ENCODE results near the gene QPRT.
"Not testable (repeated sequence)": the region's sequence is repeated elsewhere in the genome, so short reads cannot be mapped to it uniquely, and the experiment has no call there.

Gene QPRT

DNA sequence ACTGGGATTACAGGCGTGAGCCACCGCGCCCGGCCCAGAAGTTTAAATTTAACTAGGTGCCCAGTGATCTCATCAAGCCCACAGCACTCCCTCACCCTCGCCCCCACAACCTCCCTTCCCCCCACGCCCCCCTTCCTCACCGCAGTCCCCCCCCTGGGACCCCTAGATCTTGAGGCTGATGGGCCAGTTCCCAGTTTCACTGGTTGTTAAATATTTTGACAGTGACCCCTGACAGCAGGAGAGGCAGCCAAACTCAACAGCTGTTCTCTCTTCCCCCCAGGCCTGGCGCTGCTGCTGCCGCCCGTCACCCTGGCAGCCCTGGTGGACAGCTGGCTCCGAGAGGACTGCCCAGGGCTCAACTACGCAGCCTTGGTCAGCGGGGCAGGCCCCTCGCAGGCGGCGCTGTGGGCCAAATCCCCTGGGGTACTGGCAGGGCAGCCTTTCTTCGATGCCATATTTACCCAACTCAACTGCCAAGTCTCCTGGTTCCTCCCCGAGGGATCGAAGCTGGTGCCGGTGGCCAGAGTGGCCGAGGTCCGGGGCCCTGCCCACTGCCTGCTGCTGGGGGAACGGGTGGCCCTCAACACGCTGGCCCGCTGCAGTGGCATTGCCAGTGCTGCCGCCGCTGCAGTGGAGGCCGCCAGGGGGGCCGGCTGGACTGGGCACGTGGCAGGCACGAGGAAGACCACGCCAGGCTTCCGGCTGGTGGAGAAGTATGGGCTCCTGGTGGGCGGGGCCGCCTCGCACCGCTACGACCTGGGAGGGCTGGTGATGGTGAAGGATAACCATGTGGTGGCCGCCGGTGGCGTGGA is 15.6 kb downstream of the QPRT start:
- DNase-seq: no peak

GRCh38 chr16:29695675-29696074 is 16.7 kb downstream of the QPRT start:
- not testable (repeated sequence) for DNase-seq

DNA sequence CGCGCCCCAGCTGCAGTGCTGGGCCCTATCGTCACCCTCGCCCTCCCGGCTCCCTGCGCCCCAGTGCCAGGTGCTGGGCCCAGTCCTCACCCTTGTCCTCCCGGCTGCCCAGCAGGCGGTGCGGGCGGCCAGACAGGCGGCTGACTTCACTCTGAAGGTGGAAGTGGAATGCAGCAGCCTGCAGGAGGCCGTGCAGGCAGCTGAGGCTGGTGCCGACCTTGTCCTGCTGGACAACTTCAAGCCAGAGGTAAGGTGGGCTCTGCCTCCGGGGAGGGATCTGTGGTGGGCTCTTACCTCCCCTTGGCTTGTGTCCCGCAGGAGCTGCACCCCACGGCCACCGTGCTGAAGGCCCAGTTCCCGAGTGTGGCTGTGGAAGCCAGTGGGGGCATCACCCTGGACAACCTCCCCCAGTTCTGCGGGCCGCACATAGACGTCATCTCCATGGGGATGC is 17.9 kb downstream of the QPRT start:
- no peak for DNase-seq

- DNase-seq: no peak
These were observed 18.4 kb downstream of the QPRT start for GRCh38 chr16:29697391-29697790.

DNA sequence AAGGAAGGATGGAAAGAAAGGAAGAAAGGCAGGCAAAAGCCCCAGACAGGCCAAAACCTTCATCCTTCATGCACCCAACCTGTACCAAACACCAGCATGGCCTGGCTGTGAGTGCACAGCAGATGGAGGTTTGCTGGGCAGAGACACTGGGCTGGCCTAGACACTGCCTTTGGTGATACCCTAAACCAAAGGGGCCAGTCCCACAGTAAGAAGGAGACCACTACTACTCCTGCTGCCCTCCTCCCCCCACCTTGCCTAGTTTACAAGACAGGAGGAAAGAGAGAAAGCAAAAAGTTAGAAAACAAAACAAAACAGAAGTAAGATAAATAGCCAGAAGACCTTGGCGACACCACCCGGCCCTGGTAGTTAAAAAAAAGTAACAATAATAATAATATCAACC is 19.1 kb downstream of the QPRT start:
- no peak for DNase-seq

- DNase-seq: no peak
These were observed 19.7 kb downstream of the QPRT start for GRCh38 chr16:29698484-29699323.

GRCh38 chr16:29699324-29700219 is 20.6 kb downstream of the QPRT start:
- no peak for DNase-seq

DNA sequence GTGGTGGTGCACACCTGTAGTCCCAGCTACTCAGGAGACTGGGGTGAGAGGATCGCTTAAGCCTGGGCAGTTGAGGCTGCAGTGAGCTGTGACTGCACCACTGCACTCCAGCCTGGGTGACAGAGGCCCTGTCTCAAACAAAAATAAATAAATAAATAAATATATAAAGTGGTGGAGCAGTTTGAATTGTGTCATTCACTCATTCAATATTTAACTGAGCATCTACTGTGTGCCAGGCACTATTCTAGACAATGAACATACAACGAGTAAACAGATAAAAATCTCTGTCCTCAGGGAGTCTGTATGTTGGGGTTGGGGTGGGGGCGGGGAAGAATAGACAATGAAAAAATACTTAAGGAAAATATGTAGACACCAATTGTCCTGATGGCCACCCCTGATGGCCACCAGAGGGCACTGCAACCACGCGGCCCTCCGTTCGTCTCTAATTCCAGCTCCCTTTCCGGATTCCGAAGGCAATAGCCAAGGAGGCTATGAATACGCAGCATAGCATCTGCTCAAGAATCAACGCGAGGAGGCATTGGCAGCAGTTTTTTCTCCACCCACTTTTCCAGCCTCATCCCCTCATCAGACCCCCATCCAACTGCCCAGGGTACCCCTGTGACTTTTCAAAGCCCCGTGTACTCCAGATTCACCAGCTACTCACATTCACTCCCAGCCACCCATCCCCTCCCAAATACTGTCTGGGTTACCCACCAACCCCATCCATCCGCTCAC is 21.4 kb downstream of the QPRT start:
- peak; percentile 83 for DNase-seq

GRCh38 chr16:29701214-29701555 is 22.2 kb downstream of the QPRT start:
- no peak for DNase-seq

GRCh38 chr16:29702269-29702668 is 23.3 kb downstream of the QPRT start:
- DNase-seq: peak; percentile 12

- DNase-seq: no peak
These were observed 26.1 kb downstream of the QPRT start for GRCh38 chr16:29705030-29705429.

- not testable (repeated sequence) for DNase-seq
These were observed 28.2 kb downstream of the QPRT start for GRCh38 chr16:29707160-29707559.

DNA sequence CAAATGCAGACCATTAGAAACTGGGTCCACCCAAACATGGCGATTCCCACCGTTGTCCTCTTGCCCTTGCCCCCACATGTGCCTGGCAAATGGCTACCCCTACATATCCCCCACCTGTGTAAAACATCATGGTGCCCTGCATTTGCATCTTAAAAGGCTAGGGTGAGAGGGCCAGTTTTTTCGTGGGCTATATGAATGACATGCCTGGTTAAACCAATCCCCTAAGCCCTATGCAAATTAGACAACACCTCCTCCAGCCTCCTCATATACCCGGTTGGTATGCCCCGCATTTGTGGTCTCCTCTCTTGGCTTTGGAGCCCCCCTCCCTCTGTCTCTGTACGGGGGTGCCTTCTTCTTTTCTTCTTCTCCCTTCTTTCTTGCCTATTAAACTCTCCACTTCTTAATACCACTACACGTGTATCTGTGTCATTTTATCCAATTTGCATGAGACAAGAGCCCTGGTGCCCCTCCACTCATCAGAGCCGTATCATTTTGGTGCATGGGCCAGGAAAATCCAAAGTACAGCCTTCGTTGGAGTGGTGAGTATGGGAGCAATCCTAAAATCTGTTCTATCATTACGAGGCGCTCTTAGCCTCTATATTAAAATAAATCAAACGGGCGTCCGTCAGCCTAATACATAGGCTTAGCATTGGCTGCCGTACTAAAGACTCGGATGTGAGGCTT is 30.1 kb downstream of the QPRT start:
- DNase-seq: no peak

- DNase-seq: not testable (repeated sequence)
These were observed 30.7 kb downstream of the QPRT start for GRCh38 chr16:29709657-29710056.

GRCh38 chr16:29710227-29711219 is 31.5 kb downstream of the QPRT start:
- DNase-seq: peak; percentile 72

- DNase-seq: no peak
These were observed 33.8 kb downstream of the QPRT start for GRCh38 chr16:29712809-29713208.

GRCh38 chr16:29714396-29714795 is 35.4 kb downstream of the QPRT start:
- no peak for DNase-seq

DNA sequence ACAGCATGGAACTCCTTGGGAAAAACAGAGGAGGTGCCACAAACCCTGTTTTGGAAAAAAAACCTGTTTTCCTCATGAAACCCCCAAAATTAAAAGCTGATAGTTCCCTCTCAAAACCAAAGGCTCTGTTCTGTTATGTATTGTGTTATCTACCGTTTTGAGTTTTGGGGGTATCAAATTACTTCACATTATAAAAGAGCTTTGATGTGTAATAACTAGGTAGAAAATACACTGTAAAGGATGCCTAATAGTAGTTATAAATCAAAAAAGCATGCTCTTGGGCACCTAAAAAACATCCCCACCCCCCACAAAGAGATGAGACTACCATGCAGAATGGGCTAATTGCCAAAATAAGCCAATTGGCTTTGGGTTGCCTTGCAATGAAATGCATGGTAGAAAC is 36.0 kb downstream of the QPRT start:
- no peak for DNase-seq

DNA sequence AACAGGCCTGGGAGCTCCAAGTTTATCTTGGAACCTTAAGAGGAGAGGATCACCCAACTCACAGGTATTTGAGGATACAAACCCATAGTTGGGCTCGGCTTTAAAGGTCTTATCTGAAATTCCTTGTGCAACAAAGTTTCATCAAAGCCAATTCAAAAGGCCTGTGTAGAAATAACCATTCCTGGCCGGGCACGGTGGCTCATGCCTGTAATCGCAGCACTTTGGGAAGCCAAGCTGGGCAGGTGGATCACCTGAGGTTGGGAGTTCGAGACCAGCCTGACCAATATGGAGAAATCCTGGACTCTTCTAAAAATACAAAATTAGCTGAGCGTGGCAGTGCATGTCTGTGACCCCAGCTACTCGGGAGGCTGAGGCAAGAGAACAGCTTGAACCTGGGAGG is 38.1 kb downstream of the QPRT start:
- no peak for DNase-seq

DNA sequence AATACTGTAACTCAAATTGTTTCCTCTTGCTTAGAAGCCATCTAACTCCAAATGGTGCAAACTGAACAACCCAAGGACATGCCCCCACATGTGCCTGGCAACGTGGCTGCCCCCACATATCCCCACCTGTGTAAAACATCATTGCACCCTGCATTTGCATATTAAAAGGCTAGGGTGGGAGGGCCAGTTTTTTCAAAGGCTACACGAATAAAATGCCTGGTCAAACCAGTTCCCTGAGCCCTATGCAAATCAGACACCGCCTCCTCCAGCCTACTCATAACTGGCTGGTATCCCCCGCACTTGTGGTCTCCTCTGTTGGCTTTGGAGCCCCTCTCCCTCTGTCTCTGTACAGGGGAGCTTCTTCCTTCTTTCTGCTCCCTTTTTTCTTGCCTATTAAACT is 40.1 kb downstream of the QPRT start:
- DNase-seq: no peak

All from fibroblast of skin of right quadriceps (primary cell).